IgD-negative memory B cell (primary cell): ENCODE measurements around the gene STAMBPL1. TPM values are rescaled to one million over a fixed set of nuclear protein-coding genes. Genes with fewer than 3 reads are reported as not detected.
A peak's percentile ranks its signal among the peaks of the same experiment; 100 is the strongest.

Experiments used
- H3K27ac Mint-ChIP-seq, 3 donors: one replicate each; pipeline ENCODE4 v1.8.0; 2020 to 2022; ENCODE audit warnings: mild to moderate bottlenecking in 3 of 3, mixed read lengths in 3 of 3, moderate library complexity in 1 of 3
- H3K27me3 Mint-ChIP-seq: one replicate; pipeline ENCODE4 v1.8.0; 2021; ENCODE audit warnings: mixed read lengths
- H3K36me3 Mint-ChIP-seq: one replicate; pipeline ENCODE4 v1.8.0; 2020; ENCODE audit warnings: mild to moderate bottlenecking, mixed read lengths
- H3K4me1 Mint-ChIP-seq, 3 donors: one replicate each; pipeline ENCODE4 v1.8.0; 2020 to 2022; ENCODE audit warnings: mixed read lengths in 3 of 3, mild to moderate bottlenecking in 1 of 3
- H3K4me3 Mint-ChIP-seq, 4 donors: one replicate each; pipeline ENCODE4 v1.8.0; 2020 to 2022; ENCODE audit warnings: mild to moderate bottlenecking in 4 of 4, mixed read lengths in 4 of 4, moderate library complexity in 3 of 4
- H3K9me3 Mint-ChIP-seq, 3 donors: one replicate each; pipeline ENCODE4 v1.8.0; 2020 to 2021; ENCODE audit warnings: mixed read lengths in 3 of 3, mild to moderate bottlenecking in 1 of 3
- polyA plus RNA-seq: library from polyadenylated mRNA; unstranded; fragments of 300-500 nt; fragmentation: Illumina TruSeq; gene quantifications from one replicate; pipeline ENCODE4 v1.2.3, GENCODE V29; 2021

Gene STAMBPL1
- polyA plus RNA-seq, 1 donor from 2014 or later = 19.0 TPM

DNA sequence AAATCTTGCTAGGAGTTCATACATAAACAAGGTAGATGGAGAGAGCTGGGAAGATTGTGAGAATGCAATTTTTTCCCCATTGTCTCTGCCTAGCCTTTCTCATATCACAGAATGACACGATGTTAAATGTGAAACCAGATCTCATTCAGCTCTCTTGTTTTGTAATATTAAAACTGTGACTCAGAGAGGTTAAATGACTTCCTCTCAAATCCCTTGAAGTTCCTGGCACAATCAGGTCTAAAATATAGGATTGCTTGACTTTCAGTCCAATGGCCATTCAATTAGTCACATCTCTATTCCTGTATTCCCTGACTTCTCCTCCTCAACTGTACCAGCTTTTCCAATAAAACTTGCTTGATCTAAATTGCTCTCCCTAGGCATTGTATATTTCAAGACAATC lies 31.5 kb upstream of the STAMBPL1 start:
- Mint-ChIP-seq H3K27ac (no peak overlapping the region), H3K4me1 (peaks cover 0 to 3% (median 2%) of the 10 kb centered on the region in 3 donors), H3K9me3 (no peaks in the 10 kb centered on the region), H3K36me3 (no peaks in the 10 kb centered on the region), H3K27me3 (peaks cover 2% of the 10 kb centered on the region), H3K4me3 (no peak overlapping the region)

DNA sequence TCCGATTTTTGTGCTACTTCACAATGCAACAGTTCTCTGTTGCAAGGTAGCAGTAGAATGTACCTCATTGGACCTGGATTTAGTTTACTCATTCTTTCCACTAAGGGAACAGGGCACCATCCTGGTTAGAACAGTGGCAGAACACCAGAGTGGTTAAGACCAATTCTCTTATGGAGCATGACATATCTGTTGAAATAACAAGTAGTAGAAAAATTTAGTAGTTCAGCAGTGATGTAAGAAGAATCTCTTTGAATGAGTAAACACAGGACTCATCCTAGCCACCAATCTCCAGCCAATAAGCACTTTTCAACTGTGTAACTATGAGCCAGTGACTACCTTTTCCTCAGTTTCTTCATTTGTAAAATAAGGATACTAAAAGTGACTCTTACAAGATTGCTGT lies 30.8 kb upstream of the STAMBPL1 start:
- Mint-ChIP-seq H3K4me1 (peaks cover 0 to 4% (median 4%) of the 10 kb centered on the region in 3 donors), H3K27me3 (peaks cover 2% of the 10 kb centered on the region), H3K27ac (no peak overlapping the region), H3K36me3 (no peaks in the 10 kb centered on the region), H3K4me3 (no peak overlapping the region), H3K9me3 (no peaks in the 10 kb centered on the region)

DNA sequence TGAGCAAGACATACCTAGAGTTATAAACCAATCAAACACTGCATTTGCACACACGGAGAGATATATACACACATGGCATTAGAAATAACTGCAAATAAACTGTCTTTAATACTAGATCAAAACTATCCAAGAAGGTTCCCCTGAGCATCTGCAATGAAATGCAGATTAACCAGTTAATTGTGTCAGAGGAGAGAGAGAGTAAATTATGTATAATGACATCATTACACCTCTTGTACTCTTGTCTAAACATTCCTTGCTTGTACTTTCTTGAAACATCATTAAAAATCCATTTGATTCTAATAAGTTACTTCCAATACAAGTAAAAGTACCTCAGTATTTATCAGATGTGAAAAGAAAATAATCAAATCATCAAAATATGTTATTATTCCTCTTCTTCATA lies 29.3 kb upstream of the STAMBPL1 start:
- H3K4me3 Mint-ChIP-seq = no peak overlapping the region
- H3K27ac Mint-ChIP-seq = no peak overlapping the region
- peaks cover 0 to 4% (median 4%) of the 10 kb centered on the region in 3 donors for H3K4me1 Mint-ChIP-seq
- peaks cover 1% of the 10 kb centered on the region for H3K27me3 Mint-ChIP-seq
- no peaks in the 10 kb centered on the region for H3K9me3 Mint-ChIP-seq
- H3K36me3 Mint-ChIP-seq = no peaks in the 10 kb centered on the region

DNA sequence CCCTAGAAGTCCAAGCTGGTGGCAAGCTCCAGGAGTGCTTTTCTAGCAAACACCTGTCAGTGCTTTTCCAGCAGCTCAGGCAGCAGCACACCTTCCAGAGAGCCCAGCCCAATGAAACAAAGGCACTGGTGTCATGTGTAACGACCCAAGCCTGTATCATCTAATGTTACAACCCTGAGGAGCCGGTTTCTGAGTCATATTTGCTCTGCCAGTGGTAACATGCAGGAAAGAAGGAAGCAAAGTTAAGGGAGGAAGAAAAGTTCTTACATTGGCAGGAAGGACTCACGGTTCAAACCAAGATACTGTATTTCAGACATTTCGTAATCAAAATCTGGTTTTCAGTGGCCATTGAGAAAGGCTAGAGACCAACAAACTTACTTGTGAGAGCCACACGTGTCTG lies 28.3 kb upstream of the STAMBPL1 start, which contains the start of gene ANKRD22:
ANKRD22 (minus strand) TSS at position 139 of the 400 bp plus-strand sequence. CDS start 237 bp downstream, outside the sequence.
- H3K27ac Mint-ChIP-seq = no peak within 1 kb of the TSS
- peaks cover 0 to 4% (median 4%) of the 10 kb centered on the region in 3 donors for H3K4me1 Mint-ChIP-seq
- H3K9me3 Mint-ChIP-seq = no peaks in the 10 kb centered on the region
- H3K36me3 Mint-ChIP-seq = no peaks in the 10 kb centered on the region
- no peaks in the 10 kb centered on the region for H3K27me3 Mint-ChIP-seq
- no peak within 1 kb of the TSS for H3K4me3 Mint-ChIP-seq

DNA sequence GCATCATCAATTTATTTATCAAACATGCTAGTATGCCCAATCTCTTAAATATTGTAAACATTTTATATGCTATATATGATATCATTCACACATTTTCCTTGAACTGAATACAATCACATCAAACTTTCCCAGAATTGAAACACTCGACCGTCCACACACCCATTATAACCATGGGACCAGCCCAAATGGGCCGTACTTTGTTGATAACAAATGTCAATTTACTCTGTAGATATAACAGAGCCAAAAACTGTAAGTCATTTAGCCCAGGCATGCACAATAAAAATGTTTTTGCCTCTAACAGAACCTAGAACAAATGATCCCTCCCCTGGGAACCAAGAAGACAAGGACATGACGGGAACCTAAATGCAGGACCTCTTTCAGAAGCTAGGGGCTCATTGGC lies 27.7 kb upstream of the STAMBPL1 start:
- no peak overlapping the region for H3K27ac Mint-ChIP-seq
- H3K4me3 Mint-ChIP-seq = no peak overlapping the region
- H3K36me3 Mint-ChIP-seq = no peaks in the 10 kb centered on the region
- H3K27me3 Mint-ChIP-seq = no peaks in the 10 kb centered on the region
- H3K9me3 Mint-ChIP-seq = no peaks in the 10 kb centered on the region
- peaks cover 0 to 4% (median 4%) of the 10 kb centered on the region in 3 donors for H3K4me1 Mint-ChIP-seq

DNA sequence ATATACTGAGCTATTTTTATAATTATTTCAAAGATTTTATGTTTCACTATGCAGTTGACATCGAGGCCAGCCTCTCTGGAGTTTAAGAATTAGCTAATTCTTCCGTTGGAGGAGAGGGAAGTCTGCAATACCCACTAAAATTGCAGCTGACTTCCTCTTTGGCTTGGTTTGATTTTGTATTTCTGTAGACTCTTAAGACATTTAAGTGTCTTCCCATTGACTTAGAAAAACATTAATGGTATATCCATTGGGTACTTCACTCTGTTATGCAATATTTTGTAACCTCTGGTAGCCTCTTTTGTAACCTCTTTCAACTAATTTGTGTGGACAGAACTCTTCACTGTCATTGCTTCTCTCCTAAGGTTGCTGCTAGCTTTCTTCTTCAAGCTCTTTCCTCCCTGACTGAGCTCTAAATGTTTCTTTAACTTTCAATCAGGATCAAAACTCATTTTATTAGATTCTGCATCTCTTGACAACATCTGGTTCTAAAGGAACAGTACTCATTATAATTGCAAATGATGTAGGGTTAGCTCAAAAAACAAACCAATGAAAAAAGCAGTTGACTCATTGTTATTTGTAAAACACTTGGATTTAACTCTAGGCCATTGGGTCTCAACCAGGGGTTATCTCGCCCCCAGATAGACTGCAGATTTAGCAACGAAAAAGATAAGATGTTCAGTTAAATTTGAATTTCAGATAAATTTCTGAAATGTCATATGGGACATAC lies 26.7 kb upstream of the STAMBPL1 start:
- H3K27ac Mint-ChIP-seq = no peak overlapping the region
- no peak overlapping the region for H3K4me3 Mint-ChIP-seq
- no peaks in the 10 kb centered on the region for H3K9me3 Mint-ChIP-seq
- H3K36me3 Mint-ChIP-seq = no peaks in the 10 kb centered on the region
- H3K27me3 Mint-ChIP-seq = no peaks in the 10 kb centered on the region
- peaks cover 0 to 4% (median 4%) of the 10 kb centered on the region in 3 donors for H3K4me1 Mint-ChIP-seq

DNA sequence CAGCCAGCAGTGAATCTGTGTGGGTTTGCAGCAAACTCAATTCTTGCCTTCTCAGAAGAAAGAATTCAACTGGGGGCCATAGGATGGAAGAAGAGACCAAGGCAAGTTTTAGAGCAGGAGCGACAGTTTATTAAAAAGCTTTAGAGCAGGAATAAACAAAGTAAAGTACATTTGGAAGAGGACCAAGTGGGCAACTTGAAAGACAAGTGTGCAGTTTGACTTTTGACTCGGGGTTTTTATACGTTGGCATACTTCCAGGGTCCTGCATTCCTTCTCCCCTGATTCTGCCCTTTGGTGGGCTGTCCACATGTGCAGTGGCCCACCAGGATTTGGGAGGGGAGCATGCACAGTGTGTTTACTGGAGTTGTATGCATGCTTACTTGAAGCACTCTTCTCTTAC lies 25.4 kb upstream of the STAMBPL1 start:
- no peaks in the 10 kb centered on the region for H3K36me3 Mint-ChIP-seq
- peaks cover 0 to 4% (median 4%) of the 10 kb centered on the region in 3 donors for H3K4me1 Mint-ChIP-seq
- no peaks in the 10 kb centered on the region for H3K9me3 Mint-ChIP-seq
- H3K27ac Mint-ChIP-seq = no peak overlapping the region
- no peaks in the 10 kb centered on the region for H3K27me3 Mint-ChIP-seq
- H3K4me3 Mint-ChIP-seq = no peak overlapping the region

DNA sequence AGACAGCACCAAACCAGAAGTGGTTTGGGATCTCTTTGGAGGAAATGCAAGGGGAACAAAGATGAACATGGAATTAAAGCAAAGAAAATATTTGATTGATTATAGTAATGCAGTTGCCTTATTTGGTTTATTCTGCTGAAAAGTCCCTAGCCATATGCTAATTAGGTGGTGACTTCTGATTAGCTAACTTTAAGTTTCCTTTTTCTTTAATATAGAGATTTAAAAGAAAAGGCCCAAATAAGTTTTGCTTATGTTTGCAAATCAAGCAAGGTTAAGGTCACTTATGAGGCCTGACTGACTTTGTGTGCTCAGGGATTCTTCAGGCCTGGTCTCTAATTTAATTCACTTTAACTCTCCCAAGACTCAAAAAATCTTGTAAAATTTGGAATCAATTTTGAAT lies 22.2 kb upstream of the STAMBPL1 start:
- no peaks in the 10 kb centered on the region for H3K9me3 Mint-ChIP-seq
- no peak overlapping the region for H3K27ac Mint-ChIP-seq
- H3K4me3 Mint-ChIP-seq = no peak overlapping the region
- no peaks in the 10 kb centered on the region for H3K27me3 Mint-ChIP-seq
- no peaks in the 10 kb centered on the region for H3K36me3 Mint-ChIP-seq
- H3K4me1 Mint-ChIP-seq = peaks cover 0 to 4% (median 4%) of the 10 kb centered on the region in 3 donors

DNA sequence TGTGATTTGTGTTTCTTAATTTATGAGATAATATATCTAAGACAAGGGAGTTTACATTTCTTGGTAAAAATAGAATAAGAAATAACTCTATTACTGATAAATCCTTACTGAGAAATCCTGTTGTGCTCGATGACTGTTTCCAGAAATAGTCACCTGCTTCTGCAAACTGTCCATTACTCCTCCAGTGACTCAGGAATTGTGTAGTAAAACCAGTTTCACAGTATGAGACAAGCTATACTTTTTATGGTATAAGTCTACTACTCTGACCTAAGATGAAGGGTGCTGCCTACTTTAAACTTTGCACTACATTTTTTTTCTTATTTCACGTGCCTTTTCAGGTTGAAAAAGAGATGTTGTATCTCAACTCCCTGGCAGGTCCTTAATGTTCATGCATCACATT lies 21.6 kb upstream of the STAMBPL1 start:
- no peaks in the 10 kb centered on the region for H3K27me3 Mint-ChIP-seq
- peaks cover 0 to 2% (median under 1%) of the 10 kb centered on the region in 3 donors for H3K4me1 Mint-ChIP-seq
- no peak overlapping the region for H3K4me3 Mint-ChIP-seq
- no peaks in the 10 kb centered on the region for H3K36me3 Mint-ChIP-seq
- no peak overlapping the region for H3K27ac Mint-ChIP-seq
- no peaks in the 10 kb centered on the region for H3K9me3 Mint-ChIP-seq

DNA sequence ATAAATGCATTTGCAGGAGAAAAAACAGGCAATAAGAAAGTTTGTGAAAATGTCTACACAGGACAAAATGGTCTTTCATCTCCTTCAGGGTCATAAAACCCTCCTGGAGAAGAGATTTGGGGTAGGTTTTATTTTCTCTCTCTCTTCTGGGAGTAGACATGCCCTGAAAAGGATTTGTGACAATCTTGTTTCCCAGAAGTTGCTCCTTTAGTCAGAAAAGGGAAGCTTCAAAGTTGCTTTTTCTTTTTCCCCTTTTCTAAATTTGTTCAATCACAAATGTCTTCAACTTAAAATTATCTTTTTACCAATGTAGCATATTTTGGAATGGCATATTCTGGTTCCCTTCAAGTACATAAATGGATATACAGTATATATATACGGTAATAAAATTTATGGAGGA lies 19.0 kb upstream of the STAMBPL1 start:
- H3K4me1 Mint-ChIP-seq = no peaks in the 10 kb centered on the region
- no peaks in the 10 kb centered on the region for H3K36me3 Mint-ChIP-seq
- H3K27me3 Mint-ChIP-seq = no peaks in the 10 kb centered on the region
- no peak overlapping the region for H3K4me3 Mint-ChIP-seq
- H3K9me3 Mint-ChIP-seq = no peaks in the 10 kb centered on the region
- H3K27ac Mint-ChIP-seq = no peak overlapping the region

DNA sequence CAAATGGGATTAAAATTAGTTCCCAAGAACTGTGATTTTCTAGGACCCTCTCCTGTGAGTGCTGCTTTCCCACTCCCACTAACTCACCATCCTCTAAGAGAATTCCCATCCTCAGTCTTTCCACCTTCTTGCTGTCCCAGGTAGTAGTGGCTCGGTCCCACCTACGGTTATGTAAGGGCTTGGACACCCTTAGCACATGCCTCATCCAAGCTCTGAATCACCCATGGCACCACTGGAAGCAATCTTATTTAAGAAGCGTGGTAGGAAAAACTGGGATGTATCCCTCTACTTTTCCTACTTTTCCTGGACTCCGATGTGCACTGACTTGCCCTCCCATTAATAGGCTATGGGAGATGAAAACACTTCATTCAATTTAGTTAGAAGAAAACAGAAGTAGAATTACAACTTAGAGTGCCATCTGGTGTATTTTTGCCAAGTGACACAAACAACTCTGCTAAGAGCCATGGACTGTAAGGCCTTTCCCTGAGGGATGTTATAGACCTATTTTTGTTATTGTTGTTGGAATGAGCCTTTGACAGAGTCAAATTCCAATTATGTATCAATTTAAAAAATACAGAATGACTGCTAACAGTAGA lies 14.7 kb upstream of the STAMBPL1 start:
- Mint-ChIP-seq H3K9me3 (no peaks in the 10 kb centered on the region), H3K36me3 (no peaks in the 10 kb centered on the region), H3K27me3 (no peaks in the 10 kb centered on the region), H3K4me1 (peaks cover 3 to 4% (median 4%) of the 10 kb centered on the region in 3 donors), H3K27ac (no peak overlapping the region), H3K4me3 (no peak overlapping the region)

DNA sequence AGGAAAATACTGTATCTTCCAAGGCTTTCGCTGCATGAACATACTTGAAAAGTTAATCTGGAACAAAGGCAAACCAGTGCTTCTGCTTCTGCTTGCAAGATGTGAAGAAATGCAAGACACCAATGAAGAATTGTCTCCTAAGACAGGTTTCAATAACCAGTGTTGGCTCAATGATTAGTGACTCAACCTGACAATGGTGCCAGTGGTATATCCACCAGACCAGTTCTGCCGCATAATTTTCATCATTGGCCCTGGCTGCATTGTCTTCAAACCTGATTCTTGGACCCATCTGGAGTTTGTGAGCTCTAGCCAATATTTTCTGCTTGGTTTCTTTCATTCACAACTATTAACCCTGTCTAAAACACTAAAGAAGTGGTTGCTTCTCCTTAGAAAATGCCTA lies 13.6 kb upstream of the STAMBPL1 start:
- no peaks in the 10 kb centered on the region for H3K9me3 Mint-ChIP-seq
- H3K4me1 Mint-ChIP-seq = peaks cover 3 to 5% (median 4%) of the 10 kb centered on the region in 3 donors
- no peaks in the 10 kb centered on the region for H3K27me3 Mint-ChIP-seq
- no peak overlapping the region for H3K27ac Mint-ChIP-seq
- no peak overlapping the region for H3K4me3 Mint-ChIP-seq
- no peaks in the 10 kb centered on the region for H3K36me3 Mint-ChIP-seq

DNA sequence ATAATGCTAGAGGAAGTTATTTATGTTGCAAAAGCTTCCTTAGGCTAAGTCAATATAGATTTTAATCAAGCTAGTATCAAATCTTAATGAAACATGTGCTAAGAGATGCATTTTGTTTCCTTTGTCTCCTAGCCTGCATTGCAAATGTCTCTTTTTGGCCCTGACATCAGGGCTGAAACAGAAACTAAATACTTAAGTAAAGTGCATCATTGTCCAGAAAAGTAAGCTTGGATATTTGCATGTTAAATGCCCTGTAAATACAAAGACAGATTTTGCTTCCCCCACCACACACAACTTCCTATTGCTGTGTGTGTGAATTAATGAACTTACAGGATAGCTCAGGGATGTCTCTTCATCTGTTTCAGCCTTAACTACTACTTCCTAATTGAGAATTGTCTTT lies 10.0 kb upstream of the STAMBPL1 start:
- no peaks in the 10 kb centered on the region for H3K9me3 Mint-ChIP-seq
- no peaks in the 10 kb centered on the region for H3K36me3 Mint-ChIP-seq
- peaks cover 3 to 5% (median 4%) of the 10 kb centered on the region in 3 donors for H3K4me1 Mint-ChIP-seq
- H3K27me3 Mint-ChIP-seq = no peaks in the 10 kb centered on the region
- peak overlapping the region in 1 of 3 donors; percentile 68 for H3K27ac Mint-ChIP-seq
- H3K4me3 Mint-ChIP-seq = no peak overlapping the region

DNA sequence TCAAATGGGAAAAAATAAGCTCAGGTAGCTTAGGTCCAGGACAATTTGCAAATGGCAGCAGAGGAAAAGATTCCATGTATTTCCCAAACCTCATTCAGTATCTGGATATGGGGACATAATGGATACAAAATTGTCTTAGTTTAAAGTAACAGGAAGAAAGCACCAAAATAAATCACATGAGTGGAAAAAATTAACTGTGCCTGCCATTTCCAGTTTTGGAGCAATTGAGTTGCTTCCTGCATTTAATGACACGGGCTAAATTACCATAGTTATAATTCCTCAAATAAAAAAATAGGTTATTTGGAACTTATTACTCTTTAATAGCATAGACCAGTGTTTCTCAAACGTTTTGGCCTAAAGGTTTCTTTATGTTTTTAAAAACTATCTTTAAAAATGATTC lies 6.3 kb upstream of the STAMBPL1 start:
- Mint-ChIP-seq H3K4me1 (peaks cover 3 to 5% (median 4%) of the 10 kb centered on the region in 3 donors), H3K27ac (no peak overlapping the region), H3K9me3 (no peaks in the 10 kb centered on the region), H3K27me3 (no peaks in the 10 kb centered on the region), H3K36me3 (no peaks in the 10 kb centered on the region), H3K4me3 (no peak overlapping the region)

DNA sequence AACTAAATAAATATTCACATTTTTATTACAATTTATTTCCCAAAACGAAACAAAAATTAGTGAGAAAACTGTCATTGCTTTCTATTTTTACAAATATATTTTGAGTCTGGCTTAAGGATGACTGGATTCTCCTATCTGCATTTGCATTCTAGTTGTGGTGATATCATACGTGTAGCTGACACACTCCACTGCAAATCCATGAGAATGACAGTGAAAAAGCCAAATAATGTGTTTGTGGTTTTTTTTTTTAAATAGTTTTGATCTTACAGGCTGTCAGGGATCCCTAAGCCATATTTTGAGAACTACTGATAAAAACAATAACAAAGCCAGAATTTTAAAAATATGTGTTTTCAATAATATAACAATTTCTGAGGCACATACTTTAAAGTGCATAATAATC lies 5.8 kb upstream of the STAMBPL1 start:
- Mint-ChIP-seq H3K4me3 (no peak overlapping the region), H3K9me3 (no peaks in the 10 kb centered on the region), H3K36me3 (no peaks in the 10 kb centered on the region), H3K27me3 (no peaks in the 10 kb centered on the region), H3K4me1 (peaks cover 3 to 5% (median 5%) of the 10 kb centered on the region in 3 donors), H3K27ac (no peak overlapping the region)

DNA sequence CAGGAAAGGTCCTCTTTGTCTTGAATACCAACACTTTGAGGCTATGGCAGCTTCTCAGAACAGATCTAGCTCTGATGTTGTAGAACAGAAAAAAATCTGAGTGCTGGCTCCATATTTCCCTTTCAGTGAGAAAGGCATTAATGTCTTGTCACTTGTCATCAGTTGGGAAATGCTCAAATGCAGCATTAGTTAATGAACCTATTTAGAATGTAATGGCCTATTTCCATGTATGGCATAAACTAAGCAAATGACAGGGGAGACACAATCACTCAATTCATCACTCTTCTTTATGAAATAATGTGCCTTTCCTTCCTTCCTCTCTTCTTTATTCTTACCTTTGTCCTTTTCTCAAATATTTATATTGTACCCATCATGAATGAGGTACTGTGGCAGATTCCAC lies 5.0 kb upstream of the STAMBPL1 start:
- Mint-ChIP-seq H3K27ac (no peak overlapping the region), H3K9me3 (no peaks in the 10 kb centered on the region), H3K36me3 (no peaks in the 10 kb centered on the region), H3K4me1 (peaks cover 8 to 9% (median 9%) of the 10 kb centered on the region in 3 donors), H3K27me3 (no peaks in the 10 kb centered on the region), H3K4me3 (peak overlapping the region in 1 of 4 donors; percentile 20)
